Keratinocyte (primary cell): ENCODE measurements around the gene R3HDM4. TPM values are rescaled to one million over a fixed set of nuclear protein-coding genes. Genes with fewer than 3 reads are reported as not detected.

Experiments
- DNase-seq: peaks from one replicate; pipeline ENCODE4 v3.0.0-alpha.2; 2011; ENCODE audit warnings: low read depth, missing footprints, low spot score
- FAIRE-seq: peaks from 2 replicates; lab custom pipeline; 2011; peaks lifted over from hg19 to GRCh38; lab: Jason Lieb, UNC
- H2AFZ ChIP-seq: 2 replicates; pipeline ENCODE4 v1.6.0; 2012; ENCODE audit warnings: low read length, control low read depth, inconsistent platforms; ENCODE audit not compliant: control insufficient read depth
- H3K27ac ChIP-seq: 2 replicates; pipeline ENCODE4 v1.5.1; 2011; ENCODE audit warnings: low read length; ENCODE audit not compliant: control insufficient read depth, insufficient read depth
- H3K27me3 ChIP-seq: 3 replicates; pipeline ENCODE4 v1.6.0; 2011; ENCODE audit warnings: low read length; ENCODE audit not compliant: control insufficient read depth, insufficient read depth; ENCODE audit errors: extremely low read depth
- H3K36me3 ChIP-seq, 2 experiments: 2 replicates in 1 of 2; 3 replicates in 1 of 2; pipeline ENCODE4 v1.5.1; 2011; ENCODE audit warnings: low read length in 2 of 2, mild to moderate bottlenecking in 1 of 2; ENCODE audit not compliant: control insufficient read depth in 2 of 2, insufficient read depth in 2 of 2; ENCODE audit errors: extremely low read depth in 1 of 2
- H3K4me1 ChIP-seq: 3 replicates; pipeline ENCODE4 v1.5.1; 2011; ENCODE audit warnings: low read length; ENCODE audit not compliant: control insufficient read depth, insufficient read depth; ENCODE audit errors: extremely low read depth
- H3K4me2 ChIP-seq: 3 replicates; pipeline ENCODE4 v1.6.0; 2011; ENCODE audit warnings: low read depth, low read length; ENCODE audit not compliant: control insufficient read depth, insufficient read depth; ENCODE audit errors: extremely low read depth
- H3K4me3 ChIP-seq, 3 experiments: fragments of 200-600 bp in 1 of 3; sonication (generic) in 1 of 3; 2 replicates in 2 of 3; 3 replicates in 1 of 3; pipeline ENCODE4 v1.5.1; 2011 to 2016; ENCODE audit warnings: low read length in 3 of 3, mild to moderate bottlenecking in 3 of 3, control low read depth in 2 of 3, inconsistent platforms in 1 of 3, low read depth in 1 of 3, mixed read lengths in 1 of 3, mixed run types in 1 of 3, moderate library complexity in 1 of 3; ENCODE audit not compliant: control insufficient read depth in 2 of 3, insufficient read depth in 2 of 3; ENCODE audit errors: extremely low read depth in 1 of 3
- H3K79me2 ChIP-seq: 2 replicates; pipeline ENCODE4 v1.6.0; 2012; ENCODE audit warnings: low read length; ENCODE audit not compliant: control insufficient read depth, insufficient read depth
- H3K9ac ChIP-seq: 3 replicates; pipeline ENCODE4 v1.6.0; 2011; ENCODE audit warnings: low read length; ENCODE audit not compliant: control insufficient read depth, insufficient read depth; ENCODE audit errors: extremely low read depth
- H3K9me1 ChIP-seq: 3 replicates; pipeline ENCODE4 v1.6.0; 2011; ENCODE audit warnings: low read length; ENCODE audit not compliant: control insufficient read depth, insufficient read depth; ENCODE audit errors: extremely low read depth
- H3K9me3 ChIP-seq: 2 replicates; pipeline ENCODE4 v1.5.1; 2012; ENCODE audit warnings: low read depth, low read length; ENCODE audit not compliant: control insufficient read depth
- H4K20me1 ChIP-seq: 3 replicates; pipeline ENCODE4 v1.6.0; 2011; ENCODE audit warnings: low read length; ENCODE audit not compliant: control insufficient read depth, insufficient read depth; ENCODE audit errors: extremely low read depth
- CTCF ChIP-seq, 3 experiments: IDR thresholded peaks in 1 of 3; conservative IDR thresholded peaks in 1 of 3; optimal IDR thresholded peaks in 1 of 3; 2 replicates in 2 of 3; 3 replicates in 1 of 3; pipeline versions ENCODE3 to v1.5.1; 2011; ENCODE audit warnings: low read length in 3 of 3, mild to moderate bottlenecking in 3 of 3, moderate library complexity in 2 of 3, control low read depth in 1 of 3, inconsistent platforms in 1 of 3; ENCODE audit not compliant: insufficient read depth in 2 of 3; ENCODE audit errors: extremely low read depth in 1 of 3
- EZH2 ChIP-seq: IDR thresholded peaks from one replicate; pipeline ENCODE4 v1.6.1; 2012; ENCODE audit warnings: inconsistent platforms, mild to moderate bottlenecking, low read length, moderate library complexity
- dilution Hi-C: fragments of 300-500 bp; cut with MboI; formaldehyde crosslinking; loops from one replicate; pipeline ENCODE4 v1.7.0; 2020; ENCODE audit warnings: low sequenced_read_pairs; ENCODE audit not compliant: extremely low pct_ligation_motif_present
- polyA plus RNA-seq, 5 experiments: library from polyadenylated mRNA; depleted of rRNA in 3 of 5; stranded (reverse) in 3 of 5; stranded (forward) in 1 of 5; unstranded in 1 of 5; fragments of >200 nt; gene quantifications; 1 replicate in 1 of 5; 2 replicates in 3 of 5; 3 replicates in 1 of 5; pipeline versions ENCODE4 v1.2.1 to v1.2.3, GENCODE V29; 2011 to 2012; ENCODE audit warnings: missing spikeins in 2 of 5, low read depth in 1 of 5, low replicate concordance in 1 of 5

The R3HDM4 gene
- polyA plus RNA-seq, 1 donor (not counting 4 experiments of a cell fraction or from before 2014, with no cell fraction given), result 33.5 TPM

- Histone ChIP-seq H3K36me3 (peaks cover 0 to 4% of the 10 kb centered on the region in 2 experiments), H3K4me3 (peak overlapping the region in 1 of 3 experiments; percentile 84), H4K20me1 (no peaks in the 10 kb centered on the region), H3K9me3 (no peaks in the 10 kb centered on the region), H2AFZ (no peak overlapping the region), H3K27me3 (no peaks in the 10 kb centered on the region), H3K4me1 (peaks cover 5% of the 10 kb centered on the region), H3K9ac (no peak overlapping the region), H3K79me2 (no peaks in the 10 kb centered on the region), H3K4me2 (no peak overlapping the region), H3K27ac (no peak overlapping the region), H3K9me1 (no peaks in the 10 kb centered on the region)
- TF ChIP-seq CTCF (optimal IDR thresholded peaks at IDR 0.05 in 1 of 3, IDR thresholded peaks at IDR 0.05 in 1 of 3, conservative IDR thresholded peaks at IDR 0.05 in 1 of 3; ENCODE audit: extremely low read depth in 1 of 3, insufficient read depth in 2 of 3, low read length in 3 of 3) (no peak), EZH2 (no peak)
- DNase-seq (no peak), FAIRE-seq (no peak)
- dilution Hi-C loops, result no loop called here
Observed at GRCh38 chr19:927351-927779, 14.3 kb upstream of the R3HDM4 start.

GRCh38 chr19:926589-927350 is 13.8 kb upstream of the R3HDM4 start:
- H3K9me3 ChIP-seq, result no peaks in the 10 kb centered on the region
- H2AFZ ChIP-seq, result no peak overlapping the region
- FAIRE-seq, result no peak
- no peaks in the 10 kb centered on the region for H3K79me2 ChIP-seq
- no peaks in the 10 kb centered on the region for H3K27me3 ChIP-seq
- no peak for TF ChIP-seq CTCF (optimal IDR thresholded peaks at IDR 0.05 in 1 of 3, IDR thresholded peaks at IDR 0.05 in 1 of 3, conservative IDR thresholded peaks at IDR 0.05 in 1 of 3; ENCODE audit: extremely low read depth in 1 of 3, insufficient read depth in 2 of 3, low read length in 3 of 3)
- TF ChIP-seq EZH2, result no peak
- dilution Hi-C loops, result no loop called here
- H3K4me3 ChIP-seq, result peak overlapping the region; percentile 68 to 90 (median 84)
- no peaks in the 10 kb centered on the region for H4K20me1 ChIP-seq
- peak overlapping the region; percentile 72 for H3K9ac ChIP-seq
- H3K36me3 ChIP-seq, result peaks cover 0 to 4% of the 10 kb centered on the region in 2 experiments
- peak overlapping the region; percentile 6 for H3K27ac ChIP-seq
- peak overlapping the region; percentile 71 for H3K4me2 ChIP-seq
- peaks cover 5% of the 10 kb centered on the region for H3K4me1 ChIP-seq
- no peak for DNase-seq
- H3K9me1 ChIP-seq, result no peaks in the 10 kb centered on the region
